Tibial nerve (tissue), 4 donors: ENCODE results near the gene KCNJ1. TPM values are rescaled to one million over a fixed set of nuclear protein-coding genes. Genes with fewer than 3 reads are reported as not detected.

ENCODE experiments used
- DNase-seq, 2 donors: peaks; one replicate each; pipeline ENCODE4 v3.0.0-alpha.2; 2019; ENCODE audit warnings: low spot score in 2 of 2
- H3K27ac ChIP-seq, 4 donors: fragments of 200-600 bp; sonication (generic) in 3 of 4; one replicate each; pipeline ENCODE4 v1.5.1; 2017 to 2019; ENCODE audit warnings: mild to moderate bottlenecking in 1 of 4
- H3K27me3 ChIP-seq, 2 donors: fragments of 200-600 bp; sonication (generic) in 1 of 2; one replicate each; pipeline versions ENCODE4 v1.5.1 to v1.6.0; 2017 to 2019
- H3K36me3 ChIP-seq, 3 donors: fragments of 200-600 bp; sonication (generic); one replicate each; pipeline ENCODE4 v1.5.1; 2018 to 2019
- H3K4me1 ChIP-seq, 4 donors: fragments of 200-600 bp; sonication (generic) in 3 of 4; one replicate each; pipeline ENCODE4 v1.5.1; 2017 to 2019
- H3K4me3 ChIP-seq, 4 donors: fragments of 200-600 bp; sonication (generic) in 3 of 4; one replicate each; pipeline ENCODE4 v1.5.1; 2017 to 2019; ENCODE audit warnings: mild to moderate bottlenecking in 1 of 4, moderate library complexity in 1 of 4
- H3K9me3 ChIP-seq, 4 donors: fragments of 200-600 bp; sonication (generic) in 3 of 4; one replicate each; pipeline ENCODE4 v1.5.1; 2017 to 2019
- EP300 ChIP-seq, 2 donors: sonication (generic); formaldehyde crosslinking; IDR thresholded peaks; one replicate each; pipeline ENCODE4 v1.6.1; 2017; ENCODE audit warnings: antibody characterized with exemption in 2 of 2, mild to moderate bottlenecking in 1 of 2
- POLR2A ChIP-seq, 2 donors: fragments of 450-650 bp; IDR thresholded peaks; one replicate each; pipeline ENCODE4 v1.6.1; 2017; ENCODE audit warnings: antibody characterized with exemption in 2 of 2, mild to moderate bottlenecking in 2 of 2, moderate library complexity in 2 of 2
- WGBS, 2 donors: methylation state at CpG; one replicate each; pipeline ENCODE4 v1.1.5; 2018; 5-methylcytosine and 5-hydroxymethylcytosine counted together
- total RNA-seq, 4 donors: library from RNA; depleted of rRNA; stranded (reverse); fragments of >200 nt; gene quantifications; one replicate each; pipeline ENCODE4 v1.1.0, GENCODE V29; 2016
- TF ChIP-seq, protein P1 (sequence below), 5 experiments: fragments of 200-600 bp in 3 of 5; fragments of 450-650 bp in 2 of 5; sonication (generic) in 3 of 5; IDR thresholded peaks; one replicate each; pipeline ENCODE4 v1.5.1; 2016 to 2019; ENCODE audit warnings: antibody characterized with exemption in 5 of 5, mild to moderate bottlenecking in 3 of 5, moderate library complexity in 2 of 5

KCNJ1 gene
- total RNA-seq, 4 donors from 2014 or later: not detected

DNA sequence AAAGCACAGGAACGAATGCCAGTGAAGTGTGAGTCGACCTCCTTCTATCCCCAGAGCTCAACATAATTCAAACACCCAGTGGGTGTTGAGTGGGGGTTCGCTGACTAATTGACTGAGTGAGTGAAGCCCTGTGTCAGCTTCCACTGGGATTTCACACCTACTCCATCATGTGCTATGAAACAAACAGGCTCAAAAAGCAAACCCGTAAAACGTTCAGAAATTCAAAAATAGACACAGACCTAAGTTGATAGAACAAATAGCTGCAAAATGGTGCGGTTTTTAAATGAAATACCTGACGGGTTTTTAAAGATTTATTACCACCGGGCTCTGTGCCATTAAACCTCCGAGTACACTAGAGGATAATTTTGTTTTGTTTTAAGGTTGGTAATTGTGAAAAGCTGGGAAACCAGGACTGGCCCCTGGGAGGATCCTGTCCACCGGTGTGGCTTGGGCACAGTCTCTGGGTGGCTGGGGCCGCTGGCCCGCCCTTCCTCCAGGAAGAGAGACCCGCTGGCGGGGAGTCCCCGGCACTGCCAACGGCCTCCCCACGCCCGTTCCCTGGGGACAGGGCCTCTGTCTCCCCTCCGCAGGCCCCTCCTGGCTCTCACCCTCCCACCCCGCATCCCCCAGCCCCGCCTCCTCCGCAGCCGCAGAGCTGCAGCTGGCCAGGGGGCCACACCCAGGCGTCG is 37.7 kb upstream of the KCNJ1 start:
- no peaks in the 10 kb centered on the region for H3K36me3 ChIP-seq
- peaks cover 0 to 37% of the 10 kb centered on the region in 2 donors for H3K27me3 ChIP-seq
- DNase-seq: no peak
- H3K4me3 ChIP-seq: peak overlapping the region; percentile 32 to 61 (median 52)
- H3K27ac ChIP-seq: peak overlapping the region in 3 of 4 donors; percentile 50 to 80 (median 58)
- no peaks in the 10 kb centered on the region for H3K9me3 ChIP-seq
- H3K4me1 ChIP-seq: peaks cover 0 to 32% (median 13%) of the 10 kb centered on the region in 4 donors
- WGBS, 2 donors: 6 to 7% methylated on average over 19 to 21 of the region's 25 CpGs
- TF ChIP-seq POLR2A (IDR thresholded peaks at IDR 0.05) (no peak), EP300 (IDR thresholded peaks at IDR 0.05) (no peak)
- TF ChIP-seq, protein P1, sequence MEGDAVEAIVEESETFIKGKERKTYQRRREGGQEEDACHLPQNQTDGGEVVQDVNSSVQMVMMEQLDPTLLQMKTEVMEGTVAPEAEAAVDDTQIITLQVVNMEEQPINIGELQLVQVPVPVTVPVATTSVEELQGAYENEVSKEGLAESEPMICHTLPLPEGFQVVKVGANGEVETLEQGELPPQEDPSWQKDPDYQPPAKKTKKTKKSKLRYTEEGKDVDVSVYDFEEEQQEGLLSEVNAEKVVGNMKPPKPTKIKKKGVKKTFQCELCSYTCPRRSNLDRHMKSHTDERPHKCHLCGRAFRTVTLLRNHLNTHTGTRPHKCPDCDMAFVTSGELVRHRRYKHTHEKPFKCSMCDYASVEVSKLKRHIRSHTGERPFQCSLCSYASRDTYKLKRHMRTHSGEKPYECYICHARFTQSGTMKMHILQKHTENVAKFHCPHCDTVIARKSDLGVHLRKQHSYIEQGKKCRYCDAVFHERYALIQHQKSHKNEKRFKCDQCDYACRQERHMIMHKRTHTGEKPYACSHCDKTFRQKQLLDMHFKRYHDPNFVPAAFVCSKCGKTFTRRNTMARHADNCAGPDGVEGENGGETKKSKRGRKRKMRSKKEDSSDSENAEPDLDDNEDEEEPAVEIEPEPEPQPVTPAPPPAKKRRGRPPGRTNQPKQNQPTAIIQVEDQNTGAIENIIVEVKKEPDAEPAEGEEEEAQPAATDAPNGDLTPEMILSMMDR (IDR thresholded peaks at IDR 0.05): no peak

DNA sequence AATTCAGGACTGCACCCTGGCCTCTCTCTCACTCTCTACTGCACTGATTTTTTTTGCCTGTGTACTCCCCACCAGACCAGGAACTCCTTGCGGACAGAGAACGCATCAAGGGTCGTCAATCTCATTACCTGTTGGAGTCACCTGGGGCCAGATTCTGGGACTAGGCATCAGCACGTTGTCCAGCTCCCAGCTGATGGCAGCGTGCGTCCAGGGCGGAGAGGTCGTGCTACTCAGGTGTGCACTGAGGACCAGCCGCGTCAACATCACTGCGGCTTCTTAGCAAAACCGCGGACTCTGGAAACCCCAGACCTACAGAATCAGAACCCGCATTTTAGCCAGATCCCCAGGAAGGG is 37.2 kb upstream of the KCNJ1 start:
- H3K27me3 ChIP-seq: peaks cover 0 to 37% of the 10 kb centered on the region in 2 donors
- H3K9me3 ChIP-seq: no peaks in the 10 kb centered on the region
- TF ChIP-seq POLR2A (IDR thresholded peaks at IDR 0.05) (no peak), EP300 (IDR thresholded peaks at IDR 0.05) (no peak)
- TF ChIP-seq, protein P1 (IDR thresholded peaks at IDR 0.05): no peak
- peaks cover 0 to 32% (median 13%) of the 10 kb centered on the region in 4 donors for H3K4me1 ChIP-seq
- DNase-seq: no peak
- 47 to 75% methylated on average over 11 to 14 of the region's 14 CpGs for WGBS, 2 donors
- H3K36me3 ChIP-seq: no peaks in the 10 kb centered on the region
- no peak overlapping the region for H3K4me3 ChIP-seq
- peak overlapping the region in 1 of 4 donors; percentile 80 for H3K27ac ChIP-seq

DNA sequence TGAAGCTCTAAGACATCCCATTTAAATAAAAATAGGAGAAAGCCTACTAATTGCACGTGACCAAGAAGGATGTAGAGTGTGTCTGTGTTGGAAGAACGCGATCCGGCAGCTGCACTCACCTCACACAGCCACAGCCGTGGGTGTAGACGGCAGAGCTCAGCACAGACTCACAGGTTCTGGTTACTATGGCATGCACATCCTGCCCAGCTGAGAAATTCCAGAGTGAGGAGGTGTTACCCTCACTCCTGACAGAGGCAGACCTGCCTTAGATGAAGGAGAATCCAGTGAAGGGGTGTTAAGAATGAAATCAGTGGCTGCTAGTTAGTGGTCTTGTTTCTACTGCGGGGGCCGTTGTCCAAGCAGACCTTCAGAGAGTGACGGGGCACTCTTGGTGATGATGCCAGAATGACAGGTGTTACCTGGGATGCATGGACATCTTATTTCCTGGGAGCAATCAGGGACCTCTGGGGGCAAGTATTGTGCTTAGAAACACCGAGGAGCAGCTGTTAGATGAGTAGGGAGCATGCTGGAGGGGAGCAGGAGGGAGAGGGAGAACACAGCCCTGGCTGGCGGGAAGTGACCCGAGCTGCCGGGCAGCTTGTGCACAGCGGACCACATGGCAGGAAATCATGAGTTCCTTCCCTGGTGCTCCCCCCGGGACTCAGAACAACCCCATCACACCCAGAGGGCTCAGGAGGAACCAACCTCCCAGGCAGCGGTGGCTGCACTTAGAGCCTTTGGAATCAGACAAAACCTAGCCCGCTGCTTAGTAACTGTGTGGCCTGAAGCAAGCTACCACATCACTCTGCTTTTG is 36.4 kb upstream of the KCNJ1 start:
- Histone ChIP-seq H3K4me3 (no peak overlapping the region), H3K27me3 (peaks cover 0 to 37% of the 10 kb centered on the region in 2 donors), H3K9me3 (no peaks in the 10 kb centered on the region), H3K27ac (peak overlapping the region in 1 of 4 donors; percentile 36), H3K36me3 (no peaks in the 10 kb centered on the region), H3K4me1 (peaks cover 0 to 32% (median 13%) of the 10 kb centered on the region in 4 donors)
- whole genome bisulfite sequencing, 2 donors: 48 to 60% methylated on average over 16 to 17 of the region's 17 CpGs
- TF ChIP-seq EP300 (IDR thresholded peaks at IDR 0.05): peak in 1 of 2 donors; percentile 62
- TF ChIP-seq, protein P1 (IDR thresholded peaks at IDR 0.05): no peak
- TF ChIP-seq POLR2A (IDR thresholded peaks at IDR 0.05): peak in 1 of 2 donors; percentile 24
- peak in 1 of 2 donors; percentile 58 for DNase-seq

DNA sequence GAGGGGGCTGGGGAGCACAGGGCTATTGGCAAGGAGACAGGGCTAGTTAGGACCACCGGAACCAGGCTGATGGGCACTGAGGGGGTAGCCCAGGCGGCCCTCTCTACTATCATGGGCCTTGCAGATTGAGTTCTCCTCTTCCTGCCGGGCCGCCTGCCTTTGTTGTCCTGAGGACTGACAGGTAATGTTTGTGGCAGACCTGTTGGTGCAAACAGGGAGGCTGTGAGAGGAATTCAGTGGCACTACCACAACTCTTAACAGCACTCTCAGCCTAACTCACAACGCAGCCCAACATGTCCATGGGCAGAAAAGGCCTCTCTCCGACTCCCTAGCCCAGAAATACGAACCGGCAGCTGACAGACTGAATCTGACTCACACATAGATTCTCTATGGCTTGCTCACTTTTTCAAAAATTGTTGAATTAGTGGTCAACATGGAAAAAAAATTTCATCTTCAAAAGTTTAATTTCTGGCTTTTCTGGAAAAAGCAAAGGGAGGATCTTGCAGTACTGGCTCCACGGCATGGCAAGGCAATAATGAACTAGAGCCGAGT is 35.5 kb upstream of the KCNJ1 start:
- H3K36me3 ChIP-seq: no peaks in the 10 kb centered on the region
- no peak for DNase-seq
- H3K27ac ChIP-seq: no peak overlapping the region
- WGBS, 2 donors: 67 to 75% methylated on average over 10 of the region's 10 CpGs
- peaks cover 0 to 32% (median 13%) of the 10 kb centered on the region in 4 donors for H3K4me1 ChIP-seq
- TF ChIP-seq, protein P1 (IDR thresholded peaks at IDR 0.05): no peak
- TF ChIP-seq EP300 (IDR thresholded peaks at IDR 0.05): no peak
- TF ChIP-seq POLR2A (IDR thresholded peaks at IDR 0.05): no peak
- H3K9me3 ChIP-seq: no peaks in the 10 kb centered on the region
- no peak overlapping the region for H3K4me3 ChIP-seq
- H3K27me3 ChIP-seq: peaks cover 0 to 37% of the 10 kb centered on the region in 2 donors
